SK-MEL-5 (cell line): ENCODE data around the gene FABP3. TPM values are rescaled to one million over a fixed set of nuclear protein-coding genes. Genes with fewer than 3 reads are reported as not detected.
A peak's percentile ranks its signal among the peaks of the same experiment; 100 is the strongest.

Experiments used
- DNase-seq: peaks from one replicate; pipeline ENCODE4 v3.0.0-alpha.2; 2016; ENCODE audit warnings: low read depth, low spot score
- in situ Hi-C: cut with HindIII; loops from 2 replicates; pipeline ENCODE4 v1.10.0; 2016; ENCODE audit warnings: low sequenced_read_pairs, high pct_unique_total_duplicates, low pct_unique_long_range_greater_than_20kb
- total RNA-seq: library from RNA; depleted of rRNA; stranded (reverse); fragments of >200 nt; shearing (Covaris generic); gene quantifications from 2 replicates; pipeline ENCODE4 v1.2.3, GENCODE V29; 2014

The FABP3 gene
- total RNA-seq, 1 experiment from 2014 or later: not detected

DNA sequence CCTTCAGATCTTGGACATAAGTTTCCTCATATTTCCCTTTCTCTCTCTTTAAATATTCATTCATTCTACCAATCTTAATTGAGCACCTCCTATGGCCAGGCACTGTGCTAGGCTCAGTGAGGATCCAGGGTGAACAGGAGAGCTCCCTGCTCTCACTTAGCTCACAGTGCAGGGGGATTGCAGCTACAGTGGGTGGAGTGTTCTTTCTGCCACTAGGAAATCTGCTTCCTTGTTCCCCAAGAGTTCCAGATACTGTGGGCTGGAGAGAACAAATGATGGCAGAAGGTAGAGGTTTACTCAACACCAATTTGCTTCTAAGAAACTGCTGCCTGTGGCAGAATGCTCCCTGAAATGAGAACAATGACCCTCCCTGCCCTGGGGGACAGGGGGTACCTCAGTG is 5.1 kb upstream of the FABP3 start:
- DNase-seq: no peak
- in situ Hi-C loops: no loop called here

DNA sequence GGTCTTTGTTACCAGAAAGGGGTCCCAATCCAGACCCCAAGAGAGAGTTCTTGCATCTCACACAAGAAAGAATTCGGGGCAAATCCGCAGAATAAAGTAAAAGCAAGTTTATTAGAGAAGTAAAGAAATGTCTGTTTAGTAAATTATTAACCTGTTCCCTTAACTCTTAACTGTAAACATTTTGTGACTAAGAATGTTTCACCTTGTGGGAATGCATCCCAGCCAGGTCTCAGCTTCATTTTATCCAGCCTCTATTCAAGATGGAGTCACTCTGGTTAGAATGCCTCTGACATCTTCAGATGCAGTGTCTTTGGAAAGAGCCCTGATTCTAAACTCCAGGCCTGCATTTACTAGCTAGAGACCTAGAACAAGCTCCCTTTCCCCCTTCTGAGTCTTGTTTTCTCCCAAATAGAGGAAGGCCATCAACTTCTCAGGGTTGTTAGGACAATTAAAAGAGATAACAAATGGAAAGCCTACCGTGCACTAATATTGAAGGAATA is 4.5 kb upstream of the FABP3 start:
- DNase-seq: no peak
- in situ Hi-C loops: no loop called here

DNA sequence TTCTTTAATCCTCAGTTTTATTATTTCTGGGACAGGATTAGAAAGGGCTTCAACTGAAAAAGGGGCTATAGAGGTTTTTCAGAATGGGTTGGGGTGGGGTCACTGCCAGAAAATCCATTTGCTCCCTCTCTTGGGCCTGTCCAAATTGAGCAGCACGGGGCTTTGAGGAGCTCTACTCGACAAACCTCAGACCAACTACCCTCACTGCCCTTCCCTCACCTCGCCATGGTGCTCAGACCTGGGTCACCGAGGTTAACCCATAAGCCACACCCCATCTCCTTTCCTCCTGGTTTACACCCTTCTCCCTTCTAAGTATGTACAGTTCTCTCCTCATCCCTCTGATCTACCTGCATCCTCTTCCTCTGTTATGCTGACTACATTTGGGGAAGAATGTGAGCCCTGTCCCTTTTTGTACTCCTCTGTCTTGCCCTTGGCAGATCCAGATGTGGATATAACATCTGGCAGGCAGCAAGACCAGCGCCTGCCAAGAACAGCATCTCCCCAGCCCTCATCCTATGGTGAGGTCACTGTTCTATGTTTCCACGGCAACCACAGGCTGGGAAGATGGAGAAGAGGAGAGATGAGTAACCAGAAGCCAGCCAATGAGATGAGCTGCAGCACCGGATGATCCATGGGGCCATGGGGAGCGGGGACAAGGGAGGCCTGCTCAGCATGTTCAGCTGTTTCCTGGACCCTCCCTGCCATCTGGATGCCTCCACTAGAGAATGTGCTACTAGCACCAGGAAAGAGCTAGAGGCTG is 3.7 kb upstream of the FABP3 start:
- in situ Hi-C loops: no loop called here
- no peak for DNase-seq

DNA sequence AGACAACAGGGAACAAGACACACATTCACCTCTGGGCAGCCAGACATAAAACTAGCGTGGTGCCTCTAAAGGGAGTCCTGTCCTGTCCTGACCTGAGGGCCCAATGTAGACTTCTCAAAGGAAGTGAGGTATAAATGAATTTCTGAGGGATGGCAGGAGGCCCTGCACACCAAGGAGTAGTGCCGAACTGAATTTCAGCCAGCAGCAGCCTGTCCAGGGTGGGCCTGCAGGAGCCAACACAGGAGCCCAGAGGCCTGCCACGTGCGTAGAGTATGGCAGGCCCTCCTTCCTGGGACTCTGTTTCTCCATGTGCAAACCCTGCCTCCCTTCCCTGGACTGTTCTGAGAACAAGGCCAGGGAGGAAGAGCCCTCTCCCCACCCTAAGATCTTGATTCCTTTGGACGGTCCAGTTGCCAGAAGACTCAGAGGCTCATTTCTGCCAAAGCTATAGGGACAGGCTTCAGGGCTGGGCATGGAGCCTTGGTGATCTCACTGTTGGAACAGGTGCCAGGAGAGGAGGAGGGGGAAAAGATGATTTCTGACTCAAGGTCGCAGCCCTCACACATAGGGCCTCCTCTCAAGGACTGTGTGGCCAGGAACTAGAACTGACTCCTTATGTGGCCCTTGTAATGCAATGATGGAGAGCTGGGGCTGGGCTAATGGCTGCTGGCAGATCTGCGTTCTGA is 1.8 kb upstream of the FABP3 start:
- DNase-seq: no peak
- in situ Hi-C loops: no loop called here

- in situ Hi-C loops: no loop called here
- no peak for DNase-seq
Observed at GRCh38 chr1:31373897-31374486, 1.1 kb upstream of the FABP3 start.

DNA sequence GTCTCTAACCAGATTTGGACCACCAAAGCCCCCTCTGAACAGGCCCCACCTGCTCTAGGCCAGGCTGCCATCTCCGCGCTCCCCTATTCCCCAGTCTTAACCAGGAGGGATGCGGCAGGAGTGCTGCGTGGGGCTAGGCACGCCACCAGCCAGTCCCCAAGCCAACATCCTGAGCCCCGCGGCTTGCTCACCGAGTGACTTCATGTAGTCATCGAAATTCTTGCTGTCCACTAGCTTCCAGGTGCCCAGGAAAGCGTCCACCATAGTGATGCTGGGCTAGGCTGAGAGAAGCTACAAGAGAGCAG is 173 bp downstream of the FABP3 start:
- DNase-seq: no peak

GRCh38 chr1:31372051-31372450 is 825 bp downstream of the FABP3 start:
- DNase-seq: no peak
- in situ Hi-C loops: no loop called here

More for the DNA sequence above, 173 bp downstream of the FABP3 start:
- in situ Hi-C loops: no loop called here

DNA sequence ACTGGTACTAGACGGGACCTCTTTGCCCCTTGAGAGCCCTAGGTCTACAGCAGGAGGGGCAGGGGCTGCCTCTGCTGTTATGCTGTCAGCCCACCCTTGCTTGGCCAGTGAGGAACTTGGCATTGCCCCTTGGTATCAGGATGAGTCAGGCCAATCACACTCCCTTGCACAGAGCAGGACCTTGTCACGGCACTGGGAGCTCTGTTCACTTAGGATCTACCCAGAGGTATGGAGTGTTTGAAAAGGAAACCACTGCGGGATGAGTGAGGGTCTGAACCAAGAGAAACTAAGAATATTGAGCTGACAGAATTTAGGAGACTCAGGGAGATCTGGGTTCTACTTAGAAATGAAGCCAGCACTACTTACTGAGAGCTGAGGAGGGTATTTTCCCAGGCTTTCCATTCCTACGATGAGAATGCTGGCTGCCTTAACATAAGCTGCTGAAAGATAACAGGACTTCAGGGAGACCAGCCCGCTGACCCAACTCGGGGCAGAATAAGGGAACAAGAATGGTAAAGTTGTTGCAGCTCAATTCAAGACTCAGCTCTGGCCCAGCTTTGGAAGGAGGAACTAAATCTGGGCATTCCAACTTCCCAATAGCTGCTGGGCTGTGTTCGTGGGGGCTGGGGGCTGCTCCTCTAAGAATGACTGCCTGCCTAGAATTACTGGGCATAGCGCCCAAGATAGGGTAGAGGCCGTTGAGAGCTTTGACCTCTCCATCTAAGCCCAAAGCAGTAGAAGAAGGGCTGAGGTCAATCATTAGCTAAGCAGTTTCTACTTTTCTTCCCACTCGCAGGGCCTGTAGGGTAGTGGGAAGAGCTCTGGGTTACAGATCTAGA is 1.5 kb downstream of the FABP3 start:
- DNase-seq: no peak
- in situ Hi-C loops: no loop called here

- DNase-seq: no peak
- in situ Hi-C loops: no loop called here
Observed at GRCh38 chr1:31370565-31370964, 2.3 kb downstream of the FABP3 start.

- no peak for DNase-seq
- in situ Hi-C loops: no loop called here
Observed at GRCh38 chr1:31370021-31370420, 2.9 kb downstream of the FABP3 start.

DNA sequence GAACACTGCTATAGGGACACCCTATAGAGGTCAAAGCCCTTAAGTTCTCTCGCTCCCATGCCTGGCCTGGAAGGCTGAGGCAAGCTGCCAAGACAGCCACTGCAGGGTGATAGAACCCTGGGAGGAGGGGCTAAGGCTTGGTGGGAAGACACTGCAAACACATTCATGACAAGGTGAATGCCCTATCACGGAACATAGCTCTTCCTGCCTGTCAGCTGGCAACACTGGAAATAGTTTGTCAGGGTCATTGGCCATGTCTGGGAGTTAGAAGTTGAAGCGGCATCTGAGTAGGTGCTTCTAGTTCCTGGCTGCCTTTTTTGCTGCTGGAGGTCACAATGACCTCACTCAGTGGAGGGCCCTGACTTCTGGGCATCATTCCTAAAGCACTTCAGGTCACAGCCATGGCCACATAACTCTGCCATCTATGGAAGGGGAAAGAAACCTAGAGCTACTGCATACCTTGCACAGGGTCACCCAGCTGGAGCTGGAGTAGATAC is 4.2 kb downstream of the FABP3 start:
- in situ Hi-C loops: no loop called here
- DNase-seq: no peak

- DNase-seq: no peak
- in situ Hi-C loops: no loop called here
Observed at GRCh38 chr1:31366796-31367195, 6.1 kb downstream of the FABP3 start.

- DNase-seq: no peak
- in situ Hi-C loops: no loop called here
Observed at GRCh38 chr1:31364561-31365250, 8.2 kb downstream of the FABP3 start.

DNA sequence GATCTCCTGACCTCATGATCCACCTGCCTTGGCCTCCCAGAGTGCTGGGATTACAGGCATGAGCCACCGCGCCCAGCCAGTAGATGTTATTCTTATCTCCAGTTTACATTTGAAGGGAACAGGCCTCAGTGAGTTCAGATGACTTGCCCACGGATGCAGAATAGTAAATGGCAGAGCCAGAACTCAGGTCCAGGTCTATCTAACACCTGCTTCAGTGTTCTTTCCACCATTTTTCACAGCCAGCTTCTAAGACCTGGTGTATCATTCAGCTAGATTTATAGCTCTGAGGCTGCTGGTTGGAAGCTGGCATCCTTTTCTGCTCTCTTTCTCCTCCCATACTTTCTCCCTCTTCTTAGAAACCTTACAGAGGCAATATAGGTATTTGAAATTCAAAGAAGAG is 10.8 kb downstream of the FABP3 start:
- in situ Hi-C loops: no loop called here
- no peak for DNase-seq

GRCh38 chr1:31361607-31362006 is 11.3 kb downstream of the FABP3 start:
- DNase-seq: no peak
- in situ Hi-C loops: no loop called here

GRCh38 chr1:31356427-31356826 is 16.4 kb downstream of the FABP3 start:
- in situ Hi-C loops: no loop called here

DNA sequence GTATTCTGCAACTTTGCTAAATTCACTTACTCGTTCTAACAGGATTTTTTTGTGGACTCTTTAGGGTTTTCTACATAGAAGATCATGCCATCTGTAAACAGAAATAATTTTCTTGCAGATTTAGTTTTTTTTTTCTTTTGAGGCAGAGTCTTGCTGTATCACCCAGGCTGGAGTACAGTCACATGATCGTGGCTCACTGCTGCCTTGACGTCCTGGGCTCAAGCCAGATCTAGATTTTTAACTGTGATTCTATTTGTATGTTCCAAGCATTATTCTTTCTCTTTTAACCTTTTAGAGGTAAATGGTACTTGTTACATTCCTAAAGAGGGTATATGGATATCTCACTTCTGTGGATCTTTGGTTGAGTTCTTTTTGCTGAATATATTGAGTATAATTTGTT is 18.6 kb downstream of the FABP3 start:
- DNase-seq: peak; percentile 21
- in situ Hi-C loops: no loop called here

More at GRCh38 chr1:31356427-31356826, 16.4 kb downstream of the FABP3 start:
- no peak for DNase-seq
